Colon (tissue), 2 donors: ENCODE measurements around the gene GZMB.
A peak's percentile ranks its signal among the peaks of the same experiment; 100 is the strongest.
"Not testable (repeated sequence)": the region's sequence is repeated elsewhere in the genome, so short reads cannot be mapped to it uniquely, and the experiment has no call there.

Experiments
- FAIRE-seq: peaks from 2 replicates; lab custom pipeline; 2012; peaks lifted over from hg19 to GRCh38; lab: Jason Lieb, UNC
- donor health status: control.
- donor health status: control.

The GZMB gene

GRCh38 chr14:24630872-24631477 lies 3.0 kb downstream of the GZMB start:
- FAIRE-seq = no peak

- no peak for FAIRE-seq
Measured at GRCh38 chr14:24630087-24630871, 3.7 kb downstream of the GZMB start.

GRCh38 chr14:24629521-24629920 lies 4.5 kb downstream of the GZMB start:
- no peak for FAIRE-seq

GRCh38 chr14:24613747-24614146 lies 20.2 kb downstream of the GZMB start:
- FAIRE-seq = no peak

- no peak for FAIRE-seq
Measured at GRCh38 chr14:24613241-24613640, 20.7 kb downstream of the GZMB start.

- no peak for FAIRE-seq
Measured at GRCh38 chr14:24612196-24612595, 21.8 kb downstream of the GZMB start.

DNA sequence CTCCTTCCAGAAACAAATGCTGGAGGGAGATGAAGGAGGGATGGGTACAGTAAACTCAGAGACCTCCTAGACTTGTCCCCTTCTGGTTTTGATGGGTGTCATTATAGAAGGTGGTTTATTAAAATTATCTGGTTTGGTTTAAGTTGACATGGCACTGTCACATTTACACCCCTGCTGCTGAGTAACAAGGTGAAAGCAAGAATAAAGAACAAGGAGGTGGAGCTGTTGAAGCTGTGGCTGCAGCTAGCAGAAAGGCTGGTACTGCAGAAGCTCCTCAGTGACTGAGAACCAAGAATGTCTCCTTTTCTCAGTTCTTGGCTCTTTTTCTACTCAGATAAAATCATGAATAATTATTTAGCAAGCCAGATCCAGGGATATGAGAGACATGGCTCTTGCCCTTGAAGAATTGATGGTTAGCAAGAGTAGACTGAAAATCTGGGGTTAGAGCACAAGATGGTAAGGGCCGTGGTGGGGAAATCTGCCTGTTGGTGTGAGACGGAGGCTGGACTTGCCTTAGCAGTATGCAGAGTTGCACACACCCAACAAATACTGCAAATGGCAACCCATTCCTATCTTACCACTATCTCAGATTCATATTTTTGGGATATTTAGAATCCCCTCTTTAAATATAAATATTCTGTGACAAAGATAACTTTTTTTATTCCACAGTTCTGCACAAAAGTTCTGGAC lies 24.2 kb downstream of the GZMB start, which contains the start of gene GZMH:
GZMH (minus strand) TSS at position 31 of the 690 bp plus-strand sequence. CDS start 72 bp downstream, outside the sequence.
- no peak for FAIRE-seq

DNA sequence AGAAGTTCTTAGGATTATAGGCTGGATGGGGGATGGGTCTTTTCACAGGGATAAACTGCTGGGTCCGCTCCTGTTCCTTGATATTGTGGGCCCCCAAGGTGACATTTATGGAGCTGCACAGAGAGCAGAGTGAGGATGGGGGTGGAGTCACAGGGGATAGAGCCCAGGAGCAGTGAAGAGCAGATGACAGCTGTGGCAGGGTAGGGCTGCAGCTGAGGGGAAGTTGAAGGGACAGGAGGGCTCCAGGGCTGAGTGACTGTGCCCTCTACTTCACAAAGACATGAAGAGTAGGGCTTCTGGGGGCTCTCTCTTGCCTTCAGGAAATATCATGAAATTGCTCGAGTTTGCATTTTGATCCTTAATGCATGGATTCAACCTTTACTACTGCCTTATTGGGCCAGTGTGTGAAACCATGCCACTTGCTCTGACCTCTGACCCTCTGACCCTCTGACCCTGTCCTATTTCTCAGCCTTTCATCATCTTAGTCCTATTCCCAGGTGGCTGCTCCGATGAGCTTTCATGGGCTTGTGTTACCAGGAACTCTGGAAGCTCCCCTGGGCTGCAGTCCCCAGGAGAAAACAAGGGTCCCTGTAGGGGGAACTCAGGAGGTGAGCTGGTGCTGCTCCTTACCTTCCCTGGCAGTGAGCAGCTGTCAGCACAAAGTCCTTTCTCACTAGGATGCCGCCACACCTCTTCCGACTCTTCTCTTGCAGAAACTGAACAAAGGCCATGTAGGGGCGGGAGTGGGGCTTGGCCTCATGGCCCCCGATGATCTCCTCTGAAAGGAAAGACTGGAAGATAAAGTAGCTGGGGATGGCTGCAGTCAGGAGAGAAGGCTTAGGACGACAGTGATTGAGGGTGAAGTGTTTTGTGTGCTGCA lies 26.1 kb downstream of the GZMB start:
- no peak for FAIRE-seq

- FAIRE-seq = no peak
Measured at GRCh38 chr14:24607081-24607480, 26.9 kb downstream of the GZMB start.

GRCh38 chr14:24606297-24606696 lies 27.7 kb downstream of the GZMB start:
- FAIRE-seq = no peak

- no peak for FAIRE-seq
Measured at GRCh38 chr14:24605435-24606190, 28.4 kb downstream of the GZMB start.

DNA sequence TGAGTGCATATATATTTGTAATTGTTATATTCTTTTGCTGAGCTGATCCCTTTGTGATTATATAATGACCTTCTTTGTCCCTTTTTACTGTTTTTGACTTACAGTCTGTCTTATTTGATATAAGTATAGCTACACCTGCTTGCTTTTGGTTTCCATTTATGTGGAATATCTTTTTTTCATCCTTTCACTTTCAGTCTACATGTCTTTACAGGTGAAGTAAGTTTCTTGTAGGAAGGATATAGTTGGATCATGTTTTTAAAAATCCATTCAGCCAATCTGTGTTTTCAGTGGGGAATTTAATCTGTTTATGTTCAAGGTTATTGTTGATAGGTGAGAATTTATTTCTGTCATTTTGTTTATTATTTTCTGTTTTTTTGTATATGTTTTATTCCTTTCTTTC lies 36.6 kb downstream of the GZMB start:
- peak; percentile 47 for FAIRE-seq

GRCh38 chr14:24595073-24595808 lies 38.7 kb downstream of the GZMB start:
- FAIRE-seq = no peak

GRCh38 chr14:24591004-24591403 lies 43.0 kb downstream of the GZMB start:
- FAIRE-seq = not testable (repeated sequence)

DNA sequence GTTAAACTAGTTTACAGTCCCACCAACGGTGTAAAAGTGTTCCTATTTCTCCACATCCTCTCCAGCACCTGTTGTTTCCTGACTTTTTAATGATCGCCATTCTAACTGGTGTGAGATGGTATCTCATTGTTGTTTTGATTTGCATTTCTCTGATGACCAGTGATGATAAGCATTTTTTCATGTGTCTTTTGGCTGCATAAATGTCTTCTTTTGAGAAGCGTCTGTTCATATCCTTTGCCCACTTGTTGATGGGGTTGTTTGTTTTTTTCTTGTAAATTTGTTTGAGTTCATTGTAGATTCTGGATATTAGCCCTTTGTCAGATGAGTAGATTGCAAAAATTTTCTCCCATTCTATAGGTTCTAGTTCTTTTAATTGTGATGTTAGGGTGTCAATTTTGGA lies 49.6 kb downstream of the GZMB start:
- not testable (repeated sequence) for FAIRE-seq
